ENCODE measurements around the gene GALNT15.

Gene GALNT15

GRCh38 chr3:16177382-16177781, 2.9 kb downstream of the GALNT15 start:
- no peaks in the 10 kb centered on the region for H3K36me3 ChIP-seq (ENCODE audit: insufficient read depth, low read length)
- TF ChIP-seq EZH2 (IDR thresholded peaks at IDR 0.05; ENCODE audit: borderline replicate concordance, low read length) (no peak), CTCF (IDR thresholded peaks at IDR 0.05; ENCODE audit: low read length) (no peak)
- H3K79me2 ChIP-seq (ENCODE audit: insufficient read depth, low read length) = no peaks in the 10 kb centered on the region
- no peak overlapping the region for H2AFZ ChIP-seq (ENCODE audit: low read length)
- no peak overlapping the region for H3K4me3 ChIP-seq (ENCODE audit: low read depth, low read length, poor library complexity, severe bottlenecking)
- H4K20me1 ChIP-seq (ENCODE audit: insufficient read depth, low read length) = no peaks in the 10 kb centered on the region
- H3K4me2 ChIP-seq (ENCODE audit: low read length) = no peak overlapping the region
- no peak overlapping the region for H3K9ac ChIP-seq (ENCODE audit: low read length)
- no peaks in the 10 kb centered on the region for H3F3A ChIP-seq (ENCODE audit: insufficient read depth, low read length)
- no peaks in the 10 kb centered on the region for H3K27me3 ChIP-seq (ENCODE audit: insufficient read depth, low read length)
- no peaks in the 10 kb centered on the region for H3K4me1 ChIP-seq (ENCODE audit: insufficient read depth, low read length, severe bottlenecking)
- H3K9me2 ChIP-seq (ENCODE audit: low read depth, low read length) = no peaks in the 10 kb centered on the region
- no peaks in the 10 kb centered on the region for H3K9me3 ChIP-seq (ENCODE audit: low read length)
- H3K27ac ChIP-seq (ENCODE audit: low read depth, low read length, poor library complexity, severe bottlenecking) = no peak overlapping the region

GRCh38 chr3:16177962-16178627, 3.6 kb downstream of the GALNT15 start:
- no peaks in the 10 kb centered on the region for H4K20me1 ChIP-seq (ENCODE audit: insufficient read depth, low read length)
- H3F3A ChIP-seq (ENCODE audit: insufficient read depth, low read length) = no peaks in the 10 kb centered on the region
- no peaks in the 10 kb centered on the region for H3K79me2 ChIP-seq (ENCODE audit: insufficient read depth, low read length)
- H3K4me1 ChIP-seq (ENCODE audit: insufficient read depth, low read length, severe bottlenecking) = no peaks in the 10 kb centered on the region
- no peak overlapping the region for H3K4me3 ChIP-seq (ENCODE audit: low read depth, low read length, poor library complexity, severe bottlenecking)
- no peaks in the 10 kb centered on the region for H3K36me3 ChIP-seq (ENCODE audit: insufficient read depth, low read length)
- H3K4me2 ChIP-seq (ENCODE audit: low read length) = no peak overlapping the region
- no peak overlapping the region for H3K27ac ChIP-seq (ENCODE audit: low read depth, low read length, poor library complexity, severe bottlenecking)
- H3K9me2 ChIP-seq (ENCODE audit: low read depth, low read length) = no peaks in the 10 kb centered on the region
- no peak overlapping the region for H2AFZ ChIP-seq (ENCODE audit: low read length)
- no peak overlapping the region for H3K9ac ChIP-seq (ENCODE audit: low read length)
- H3K9me3 ChIP-seq (ENCODE audit: low read length) = no peaks in the 10 kb centered on the region
- no peak for TF ChIP-seq EZH2 (IDR thresholded peaks at IDR 0.05; ENCODE audit: borderline replicate concordance, low read length)
- peak; percentile 97 for TF ChIP-seq CTCF (IDR thresholded peaks at IDR 0.05; ENCODE audit: low read length)
- no peaks in the 10 kb centered on the region for H3K27me3 ChIP-seq (ENCODE audit: insufficient read depth, low read length)

- H3F3A ChIP-seq (ENCODE audit: insufficient read depth, low read length) = no peaks in the 10 kb centered on the region
- H3K27ac ChIP-seq (ENCODE audit: low read depth, low read length, poor library complexity, severe bottlenecking) = no peak overlapping the region
- no peaks in the 10 kb centered on the region for H4K20me1 ChIP-seq (ENCODE audit: insufficient read depth, low read length)
- H3K36me3 ChIP-seq (ENCODE audit: insufficient read depth, low read length) = no peaks in the 10 kb centered on the region
- H3K9ac ChIP-seq (ENCODE audit: low read length) = no peak overlapping the region
- no peak overlapping the region for H3K4me3 ChIP-seq (ENCODE audit: low read depth, low read length, poor library complexity, severe bottlenecking)
- H3K79me2 ChIP-seq (ENCODE audit: insufficient read depth, low read length) = no peaks in the 10 kb centered on the region
- H3K9me3 ChIP-seq (ENCODE audit: low read length) = no peaks in the 10 kb centered on the region
- H3K4me1 ChIP-seq (ENCODE audit: insufficient read depth, low read length, severe bottlenecking) = no peaks in the 10 kb centered on the region
- no peaks in the 10 kb centered on the region for H3K27me3 ChIP-seq (ENCODE audit: insufficient read depth, low read length)
- no peak overlapping the region for H3K4me2 ChIP-seq (ENCODE audit: low read length)
- no peak overlapping the region for H2AFZ ChIP-seq (ENCODE audit: low read length)
- no peaks in the 10 kb centered on the region for H3K9me2 ChIP-seq (ENCODE audit: low read depth, low read length)
- TF ChIP-seq CTCF (IDR thresholded peaks at IDR 0.05; ENCODE audit: low read length) = no peak
- TF ChIP-seq EZH2 (IDR thresholded peaks at IDR 0.05; ENCODE audit: borderline replicate concordance, low read length) = no peak
These were observed 4.1 kb downstream of the GALNT15 start for GRCh38 chr3:16178628-16178988.
